GM19395 (cell line): ENCODE results near the gene TCF4.

Source experiments
- ATAC-seq: cut with Tn5 transposase; IDR thresholded peaks from one replicate; pipeline ENCODE4 v1.9.1; 2021; ENCODE audit warnings: mild to moderate bottlenecking, moderate library complexity; ENCODE audit not compliant: unreplicated experiment

TCF4 gene

DNA sequence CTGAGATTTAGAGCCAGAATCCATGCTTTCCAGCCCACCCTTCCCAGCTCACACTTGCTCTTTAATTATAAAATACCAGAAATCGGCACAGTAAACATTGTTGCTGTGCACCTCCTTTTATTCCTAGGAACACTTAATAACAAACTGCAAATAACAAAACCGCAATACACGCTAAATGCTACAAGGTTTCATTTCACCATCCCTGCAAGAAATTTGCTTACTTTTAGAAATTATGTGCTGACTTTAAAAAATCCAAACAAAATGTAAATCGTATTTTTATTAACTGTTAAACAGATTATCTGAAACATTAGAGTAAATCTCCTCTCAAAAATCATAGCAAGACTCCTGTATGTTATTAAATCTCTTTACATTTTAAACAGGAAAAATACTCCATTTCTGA is 79.3 kb downstream of the TCF4 start:
- no peak for ATAC-seq

- ATAC-seq: no peak
These were observed 81.9 kb downstream of the TCF4 start for GRCh38 chr18:55506074-55506473.

GRCh38 chr18:55504808-55505207 is 83.2 kb downstream of the TCF4 start:
- no peak for ATAC-seq

- no peak for ATAC-seq
These were observed 84.7 kb downstream of the TCF4 start for GRCh38 chr18:55503167-55503820.

DNA sequence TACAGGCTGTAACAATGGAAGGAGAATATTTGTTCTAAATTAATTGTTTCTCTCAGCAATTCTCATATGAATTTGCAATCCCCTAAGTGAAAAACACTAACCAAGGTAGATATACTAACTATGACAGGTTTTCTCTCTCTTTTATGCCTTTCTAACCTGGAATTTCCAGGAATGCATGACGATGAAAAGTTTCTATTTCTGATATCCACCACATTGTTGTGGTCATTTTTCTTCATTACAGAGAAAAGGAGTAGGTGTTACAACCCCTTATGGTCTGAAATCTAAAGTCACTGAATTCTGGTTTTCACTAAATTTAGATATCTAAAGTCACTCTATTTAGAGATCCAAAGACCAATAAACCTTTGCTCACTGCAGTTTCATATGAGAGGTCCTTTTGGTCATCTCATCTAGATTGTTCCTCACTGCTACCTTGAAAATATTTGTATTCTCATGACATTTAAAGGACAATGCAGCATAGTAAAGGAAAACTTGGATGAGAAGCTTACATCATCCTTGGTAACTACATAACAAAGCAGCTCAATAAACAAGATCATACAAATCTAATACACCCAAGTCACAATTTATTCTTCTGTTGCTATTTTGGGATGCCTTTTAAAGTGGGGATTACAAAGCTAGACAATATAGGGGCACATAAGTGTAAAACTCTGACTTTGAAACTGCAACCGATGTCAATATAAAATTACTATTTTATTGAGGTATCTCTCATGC is 85.8 kb downstream of the TCF4 start:
- no peak for ATAC-seq

DNA sequence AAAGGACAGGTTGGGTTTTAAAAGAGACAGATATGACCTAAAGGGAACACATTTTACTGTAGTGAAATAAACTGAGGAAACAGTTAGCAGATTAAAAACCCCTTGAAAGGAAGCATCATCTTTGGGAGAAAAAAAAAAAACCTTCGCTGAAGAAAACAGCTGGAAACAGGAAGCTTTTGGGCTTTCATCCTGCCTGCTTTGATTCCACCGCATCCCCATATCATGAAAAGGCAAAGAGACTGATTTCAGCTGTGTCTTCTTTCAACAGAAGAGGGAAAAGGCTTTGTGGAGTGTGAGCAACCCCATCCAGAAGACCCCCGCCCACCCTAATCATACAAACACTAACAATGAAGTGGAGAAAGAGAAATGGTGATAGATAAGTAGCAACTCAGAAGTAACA is 86.4 kb downstream of the TCF4 start:
- no peak for ATAC-seq

- ATAC-seq: no peak
These were observed 87.5 kb downstream of the TCF4 start for GRCh38 chr18:55500316-55501086.

GRCh38 chr18:55499526-55499925 is 88.5 kb downstream of the TCF4 start:
- no peak for ATAC-seq

DNA sequence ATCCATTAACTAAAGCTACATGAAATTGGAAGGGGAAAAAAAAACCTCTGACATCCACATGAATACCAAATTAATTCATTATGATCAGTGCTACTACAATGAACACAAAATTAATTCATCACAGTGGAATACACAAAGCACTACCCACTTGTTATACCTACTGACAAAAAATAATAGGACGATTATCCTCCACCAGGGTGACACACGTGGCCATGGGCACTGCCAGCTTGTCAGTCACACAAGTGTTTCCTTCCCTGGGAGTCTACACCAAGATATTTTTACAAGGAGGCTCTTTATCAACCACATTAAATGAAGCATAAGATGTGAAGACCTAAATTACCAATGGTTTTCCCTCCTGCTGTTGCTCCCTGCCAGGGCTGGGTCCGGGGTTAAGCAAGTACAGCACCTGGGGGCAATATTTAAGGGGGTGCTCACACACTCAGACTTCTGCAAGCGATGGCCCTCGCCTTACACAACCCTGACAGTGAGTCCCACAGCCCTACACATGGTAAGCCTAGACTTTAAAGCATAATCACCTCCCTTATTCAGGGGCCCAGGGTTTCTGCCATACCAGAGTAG is 90.1 kb downstream of the TCF4 start:
- ATAC-seq: no peak

- no peak for ATAC-seq
These were observed 93.1 kb downstream of the TCF4 start for GRCh38 chr18:55494899-55495298.

DNA sequence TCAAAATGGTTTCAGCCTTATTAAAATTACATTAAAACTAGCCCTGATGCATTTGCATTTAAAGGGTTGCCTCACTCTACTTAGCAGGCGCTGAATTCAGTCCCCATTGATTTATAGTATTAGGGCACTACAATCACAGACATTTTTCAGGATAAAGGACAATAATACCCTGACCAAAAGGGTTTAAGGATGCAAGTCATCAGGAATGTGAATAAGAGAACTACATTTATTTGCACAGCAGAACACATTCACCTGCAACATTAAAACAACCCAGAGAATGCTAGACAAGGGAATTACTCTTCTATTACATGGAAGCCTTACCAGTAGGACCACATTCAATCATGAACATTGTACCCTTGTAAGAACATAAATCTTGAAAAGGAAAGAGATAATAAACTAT is 93.6 kb downstream of the TCF4 start:
- ATAC-seq: no peak

GRCh38 chr18:55491616-55492015 is 96.4 kb downstream of the TCF4 start:
- no peak for ATAC-seq

- ATAC-seq: peak; percentile 85
These were observed 98.7 kb downstream of the TCF4 start for GRCh38 chr18:55489034-55489986.

DNA sequence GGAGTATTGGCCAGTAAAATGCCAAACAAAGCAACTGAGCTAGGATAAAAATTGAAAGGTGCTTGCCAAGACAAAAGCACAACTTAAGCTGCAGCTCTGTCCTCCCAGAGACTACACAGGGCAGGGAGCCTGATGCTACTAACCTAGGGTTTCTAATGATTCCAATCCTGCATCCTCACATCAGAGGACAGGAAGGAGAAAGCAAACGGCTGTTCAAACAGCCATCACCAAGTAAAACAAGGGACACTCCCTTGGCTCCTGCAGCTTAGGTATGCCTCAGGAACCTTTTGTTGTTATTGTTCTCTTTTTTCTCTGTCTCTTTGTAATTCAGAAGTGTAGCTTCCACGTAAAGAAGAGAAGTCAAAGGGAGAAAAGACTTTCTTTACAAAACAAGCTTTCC is 99.5 kb downstream of the TCF4 start:
- ATAC-seq: no peak

GRCh38 chr18:55487997-55488396 is 100.0 kb downstream of the TCF4 start:
- ATAC-seq: no peak

DNA sequence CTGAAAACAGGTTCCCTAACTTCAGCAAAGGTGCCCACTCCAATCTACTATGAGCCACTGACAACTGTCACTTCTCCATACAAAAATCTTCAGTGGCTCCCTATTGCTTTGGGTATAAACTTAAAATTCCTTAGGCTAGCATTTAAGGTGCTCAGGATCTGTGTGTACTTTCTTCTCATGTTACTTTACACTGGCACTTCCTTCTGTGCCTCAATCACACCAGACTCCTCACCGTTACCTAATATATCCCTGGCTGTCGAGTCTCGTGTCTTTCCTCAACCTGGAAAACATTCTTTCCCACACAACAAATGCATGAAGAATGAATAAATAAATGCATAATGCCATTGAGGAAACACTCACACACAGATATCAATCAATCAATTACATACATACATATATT is 101.1 kb downstream of the TCF4 start:
- no peak for ATAC-seq

- no peak for ATAC-seq
These were observed 102.3 kb downstream of the TCF4 start for GRCh38 chr18:55485666-55486065.

- no peak for ATAC-seq
These were observed 103.2 kb downstream of the TCF4 start for GRCh38 chr18:55484773-55485172.

DNA sequence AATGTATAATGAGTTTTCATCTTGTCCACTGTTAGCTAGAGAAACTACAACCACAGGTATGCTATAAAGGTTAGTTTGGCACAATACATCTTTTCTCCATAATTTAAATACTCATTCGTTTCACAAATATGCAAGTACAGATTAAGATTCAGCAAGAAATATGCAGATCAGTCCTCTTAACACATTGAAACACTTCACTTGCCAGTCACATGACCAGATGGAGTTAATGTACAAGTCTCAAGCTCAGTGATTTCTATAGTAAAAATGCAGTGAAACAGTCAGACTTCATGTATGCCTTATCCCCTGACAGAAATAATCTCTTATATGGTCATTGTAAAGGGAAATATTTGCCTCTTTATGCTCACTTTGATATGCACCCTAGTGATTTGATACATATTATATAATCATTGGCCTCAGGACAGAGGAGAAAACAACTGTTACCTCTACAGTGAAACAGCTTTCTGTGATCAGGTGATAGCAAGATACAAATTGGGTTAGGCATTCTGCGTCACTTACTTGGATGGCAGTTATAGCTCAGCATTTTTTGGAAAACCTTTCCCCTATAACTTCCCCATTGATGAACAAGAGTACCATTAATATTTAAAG is 104.6 kb downstream of the TCF4 start:
- no peak for ATAC-seq
